Prostate gland (tissue), 2 donors: ENCODE measurements around the gene LAIR1. TPM values are rescaled to one million over a fixed set of nuclear protein-coding genes. Genes with fewer than 3 reads are reported as not detected.

Experiments
- DNase-seq: peaks from one replicate; pipeline ENCODE4 v3.0.0-alpha.2; 2019; ENCODE audit warnings: low spot score
- H3K27ac ChIP-seq, 2 donors: fragments of 200-600 bp; sonication (generic); 2 replicates each; pipeline ENCODE4 v1.5.1; 2017 to 2019
- H3K27me3 ChIP-seq: fragments of 200-600 bp; sonication (generic); replicated peaks from 2 replicates; pipeline ENCODE4 v1.5.1; 2019; ENCODE audit not compliant: insufficient read depth
- H3K36me3 ChIP-seq, 2 donors: fragments of 200-600 bp; sonication (generic); 1 replicate in 1 of 2; 2 replicates in 1 of 2; pipeline versions ENCODE4 v1.5.1 to v1.8.1; 2017 to 2019
- H3K4me1 ChIP-seq: fragments of 200-600 bp; sonication (generic); replicated peaks from 2 replicates; pipeline ENCODE4 v1.5.1; 2019
- H3K4me3 ChIP-seq, 2 donors: fragments of 200-600 bp; sonication (generic); 2 replicates each; pipeline ENCODE4 v1.5.1; 2017 to 2019
- H3K9me3 ChIP-seq: fragments of 200-600 bp; sonication (generic); 2 replicates; pipeline ENCODE4 v1.5.1; 2017
- CTCF ChIP-seq, 4 experiments: fragments of 200-600 bp in 2 of 4; fragments of 450-650 bp in 2 of 4; sonication (generic) in 2 of 4; IDR thresholded peaks; 1 replicate in 3 of 4; 2 replicates in 1 of 4; pipeline ENCODE4 v1.5.1; 2016 to 2019; ENCODE audit warnings: antibody characterized with exemption in 4 of 4, mild to moderate bottlenecking in 2 of 4, moderate library complexity in 2 of 4
- POLR2A ChIP-seq: fragments of 450-650 bp; IDR thresholded peaks from one replicate; pipeline ENCODE4 v1.6.1; 2016; ENCODE audit warnings: antibody characterized with exemption, mild to moderate bottlenecking
- POLR2AphosphoS5 ChIP-seq: sonication (generic); formaldehyde crosslinking; IDR thresholded peaks from one replicate; pipeline ENCODE4 v1.6.1; 2017; ENCODE audit warnings: antibody characterized with exemption
- WGBS: methylation state at CpG from one replicate; pipeline ENCODE4 v1.1.5; 2018; 5-methylcytosine and 5-hydroxymethylcytosine counted together
- intact Hi-C: fragments of 100-400 bp; cut with DNase I; formaldehyde crosslinking; loops from one replicate; pipeline ENCODE4 v1.14.2; 2022
- total RNA-seq, 2 donors: library from RNA; depleted of rRNA; stranded (reverse); fragments of >200 nt; gene quantifications; one replicate each; pipeline ENCODE4 v1.1.0, GENCODE V29; 2016

The LAIR1 gene
- total RNA-seq, 2 donors from 2014 or later, result 7.2 to 19.7 TPM

GRCh38 chr19:54338521-54338920, 26.2 kb downstream of the LAIR1 start:
- Histone ChIP-seq H3K27ac (no peak overlapping the region), H3K4me1 (no peaks in the 10 kb centered on the region), H3K9me3 (no peaks in the 10 kb centered on the region), H3K27me3 (no peaks in the 10 kb centered on the region), H3K36me3 (no peaks in the 10 kb centered on the region), H3K4me3 (no peak overlapping the region)
- TF ChIP-seq CTCF (IDR thresholded peaks at IDR 0.05) (no peak), POLR2AphosphoS5 (no peak), POLR2A (no peak)
- intact Hi-C loops, result no loop called here
- 85% methylated on average over 6 of the region's 6 CpGs for WGBS
- no peak for DNase-seq

GRCh38 chr19:54337858-54338230, 26.9 kb downstream of the LAIR1 start:
- WGBS, result 77% methylated on average over 9 of the region's 9 CpGs
- no peaks in the 10 kb centered on the region for H3K4me1 ChIP-seq
- H3K36me3 ChIP-seq, result no peaks in the 10 kb centered on the region
- H3K9me3 ChIP-seq, result no peaks in the 10 kb centered on the region
- no peaks in the 10 kb centered on the region for H3K27me3 ChIP-seq
- TF ChIP-seq POLR2AphosphoS5 (no peak), POLR2A (no peak), CTCF (IDR thresholded peaks at IDR 0.05) (no peak)
- DNase-seq, result no peak
- H3K4me3 ChIP-seq, result no peak overlapping the region
- no peak overlapping the region for H3K27ac ChIP-seq
- intact Hi-C loops, result no loop called here

- TF ChIP-seq POLR2AphosphoS5, result no peak
- TF ChIP-seq CTCF (IDR thresholded peaks at IDR 0.05), result no peak
- no peak for TF ChIP-seq POLR2A
- H3K36me3 ChIP-seq, result no peaks in the 10 kb centered on the region
- H3K4me3 ChIP-seq, result no peak overlapping the region
- no peaks in the 10 kb centered on the region for H3K9me3 ChIP-seq
- H3K27me3 ChIP-seq, result no peaks in the 10 kb centered on the region
- 74% methylated on average over 26 of the region's 34 CpGs for WGBS
- H3K4me1 ChIP-seq, result no peaks in the 10 kb centered on the region
- H3K27ac ChIP-seq, result no peak overlapping the region
- no peak for DNase-seq
- intact Hi-C loops, result no loop called here
These were observed 27.6 kb downstream of the LAIR1 start for GRCh38 chr19:54336893-54337857.

- Histone ChIP-seq H3K27ac (no peak overlapping the region), H3K9me3 (no peaks in the 10 kb centered on the region), H3K36me3 (no peaks in the 10 kb centered on the region), H3K4me1 (no peaks in the 10 kb centered on the region), H3K4me3 (no peak overlapping the region), H3K27me3 (no peaks in the 10 kb centered on the region)
- no peak for TF ChIP-seq POLR2A
- TF ChIP-seq CTCF (IDR thresholded peaks at IDR 0.05), result no peak
- no peak for TF ChIP-seq POLR2AphosphoS5
- intact Hi-C loops, result no loop called here
- WGBS, result 70% methylated on average over 12 of the region's 12 CpGs
- DNase-seq, result no peak
These were observed 28.5 kb downstream of the LAIR1 start for GRCh38 chr19:54335979-54336892.
